Endothelial cell of umbilical vein (primary cell): ENCODE data around the gene IFNG. TPM values are rescaled to one million over a fixed set of nuclear protein-coding genes. Genes with fewer than 3 reads are reported as not detected.

ENCODE experiments used
- BruUV-seq: library from RNA; stranded (reverse); fragments of 400-500 nt; replicated peaks from 2 replicates; lab custom pipeline; 2021; lab: Mats Ljungman, UMichigan
- CTCF ChIA-PET: fragments of 300-600, 350-600 bp; sonication (Branson Sonifier 250); formaldehyde crosslinking; loops from one replicate; lab custom pipeline; 2021; ENCODE audit warnings: antibody characterized with exemption, inconsistent platforms; lab: Charles Lee
- POLR2A ChIA-PET: fragments of 300-600, 350-600 bp; sonication (Branson Sonifier 250); formaldehyde crosslinking; loops from one replicate; lab custom pipeline; 2021; ENCODE audit warnings: antibody characterized with exemption, inconsistent platforms; lab: Charles Lee
- DNase-seq: peaks from one replicate; pipeline ENCODE4 v3.0.0-alpha.2; 2011; ENCODE audit warnings: low read depth, low spot score
- FAIRE-seq: peaks from 2 replicates; lab custom pipeline; 2011; peaks lifted over from hg19 to GRCh38; lab: Jason Lieb, UNC
- H2AFZ ChIP-seq: 2 replicates; pipeline ENCODE4 v1.6.0; 2012; ENCODE audit warnings: low read depth, low read length, control low read depth, inconsistent platforms
- H3K27ac ChIP-seq: 2 replicates; pipeline ENCODE4 v1.5.1; 2011; ENCODE audit warnings: low read depth, mild to moderate bottlenecking, control low read depth, low read length, moderate library complexity; ENCODE audit not compliant: insufficient read depth
- H3K27me3 ChIP-seq, 2 experiments: 2 replicates each; pipeline versions ENCODE4 v1.6.0 to v1.6.1; 2011; ENCODE audit warnings: low read length in 2 of 2, mixed read lengths in 1 of 2; ENCODE audit not compliant: control insufficient read depth in 2 of 2, insufficient read depth in 2 of 2
- H3K36me3 ChIP-seq, 2 experiments: 2 replicates in 1 of 2; 3 replicates in 1 of 2; pipeline ENCODE4 v1.5.1; 2011; ENCODE audit warnings: low read length in 2 of 2, mild to moderate bottlenecking in 1 of 2, moderate library complexity in 1 of 2; ENCODE audit not compliant: control insufficient read depth in 2 of 2, insufficient read depth in 2 of 2; ENCODE audit errors: extremely low read depth in 1 of 2
- H3K4me1 ChIP-seq: 3 replicates; pipeline ENCODE4 v1.5.1; 2011; ENCODE audit warnings: mild to moderate bottlenecking, low read length; ENCODE audit not compliant: control insufficient read depth, insufficient read depth; ENCODE audit errors: extremely low read depth
- H3K4me2 ChIP-seq: 2 replicates; pipeline ENCODE4 v1.6.1; 2011; ENCODE audit warnings: low read length, control low read depth, mixed read lengths; ENCODE audit not compliant: insufficient read depth
- H3K4me3 ChIP-seq, 3 experiments: fragments of 200-600 bp in 1 of 3; sonication (generic), shearing (Covaris generic) in 1 of 3; replicated peaks in 1 of 3; 2 replicates each; pipeline ENCODE4 v1.5.1; 2011 to 2016; ENCODE audit warnings: control low read depth in 3 of 3, low read length in 3 of 3, mild to moderate bottlenecking in 2 of 3, inconsistent platforms in 1 of 3, low read depth in 1 of 3, moderate library complexity in 1 of 3; ENCODE audit not compliant: insufficient read depth in 1 of 3
- H3K79me2 ChIP-seq: 2 replicates; pipeline ENCODE4 v1.6.0; 2012; ENCODE audit warnings: low read length, inconsistent platforms; ENCODE audit not compliant: control insufficient read depth, insufficient read depth
- H3K9ac ChIP-seq: replicated peaks from 2 replicates; pipeline ENCODE3; 2011; ENCODE audit warnings: low read length, control low read depth; ENCODE audit not compliant: insufficient read depth; ENCODE audit errors: extremely low read depth
- H3K9me1 ChIP-seq: replicated peaks from 3 replicates; pipeline ENCODE4 v1.6.0; 2011; ENCODE audit warnings: mild to moderate bottlenecking, low read length; ENCODE audit not compliant: control insufficient read depth, insufficient read depth; ENCODE audit errors: extremely low read depth
- H3K9me3 ChIP-seq: replicated peaks from 2 replicates; pipeline ENCODE4 v1.5.1; 2012; ENCODE audit warnings: low read length, inconsistent platforms; ENCODE audit not compliant: control insufficient read depth, insufficient read depth
- H4K20me1 ChIP-seq: replicated peaks from 2 replicates; pipeline ENCODE3; 2011; ENCODE audit warnings: mild to moderate bottlenecking, low read length; ENCODE audit not compliant: control insufficient read depth, insufficient read depth; ENCODE audit errors: extremely low read depth
- EZH2 ChIP-seq: IDR thresholded peaks from 2 replicates; pipeline ENCODE4 v1.6.1; 2012; ENCODE audit warnings: borderline replicate concordance, low read depth, mild to moderate bottlenecking, moderate library complexity, low read length, inconsistent platforms; ENCODE audit not compliant: severe bottlenecking
- FOS ChIP-seq: IDR thresholded peaks from 2 replicates; pipeline ENCODE4 v1.6.1; 2011; ENCODE audit warnings: mild to moderate bottlenecking, low read length, moderate library complexity, borderline replicate concordance; ENCODE audit not compliant: insufficient read depth
- GATA2 ChIP-seq: IDR thresholded peaks from 2 replicates; pipeline ENCODE4 v1.7.0; 2011; ENCODE audit warnings: low read depth, mild to moderate bottlenecking, moderate library complexity, mixed read lengths, low read length; ENCODE audit not compliant: insufficient read length, insufficient read depth
- JUN ChIP-seq: IDR thresholded peaks from 2 replicates; pipeline ENCODE4 v1.6.1; 2011; ENCODE audit warnings: borderline replicate concordance, low read depth; ENCODE audit not compliant: insufficient read length, insufficient read depth
- MYC ChIP-seq: IDR thresholded peaks from one replicate; pipeline ENCODE4 v1.6.1; 2011; ENCODE audit warnings: mild to moderate bottlenecking, low read depth, low read length
- POLR2A ChIP-seq: IDR thresholded peaks from 2 replicates; pipeline ENCODE4 v1.6.1; 2012; ENCODE audit warnings: low read depth, mild to moderate bottlenecking, control low read depth, low read length
- POLR2AphosphoS5 ChIP-seq: IDR thresholded peaks from 2 replicates; pipeline ENCODE4 v1.6.1; 2012; ENCODE audit warnings: low read depth, mild to moderate bottlenecking, control low read depth, low read length, moderate library complexity; ENCODE audit not compliant: insufficient read depth
- dilution Hi-C: fragments of 300-500 bp; cut with MboI; formaldehyde crosslinking; loops from one replicate; pipeline ENCODE4 v1.15.0; 2019; ENCODE audit warnings: low sequenced_read_pairs; ENCODE audit not compliant: extremely low pct_ligation_motif_present
- intact Hi-C: fragments of 100-400 bp; cut with micrococcal nuclease; formaldehyde crosslinking; loops from one replicate; pipeline ENCODE4 v1.10.0; 2022
- polyA plus RNA-seq, 4 experiments: library from polyadenylated mRNA; depleted of rRNA in 3 of 4; stranded (reverse) in 3 of 4; unstranded in 1 of 4; fragments of >200 nt; gene quantifications; 2 replicates each; pipeline versions ENCODE4 v1.2.1 to v1.2.3, GENCODE V29; 2011 to 2012; ENCODE audit warnings: missing spikeins in 1 of 4
- total RNA-seq: library from RNA; stranded (reverse); gene quantifications from 2 replicates; pipeline ENCODE4 v1.2.3, GENCODE V29; 2021
- TF ChIP-seq, protein P1 (sequence below), 2 donors: IDR thresholded peaks; 1 replicate in 1 of 2; 2 replicates in 1 of 2; pipeline ENCODE4 v1.5.1; 2011; ENCODE audit warnings: low read length in 2 of 2, mild to moderate bottlenecking in 2 of 2, moderate library complexity in 2 of 2, control low read depth in 1 of 2, inconsistent platforms in 1 of 2, low read depth in 1 of 2; ENCODE audit not compliant: insufficient read depth in 1 of 2; ENCODE audit errors: extremely low read depth in 1 of 2
- TF ChIP-seq, protein P2 (sequence below): IDR thresholded peaks from 2 replicates; pipeline ENCODE4 v1.6.1; 2011; ENCODE audit not compliant: insufficient read depth, insufficient read length

IFNG gene
- total and polyA plus RNA-seq, 2 donors (not counting 3 experiments of a cell fraction or from before 2014, with no cell fraction given), result not detected

DNA sequence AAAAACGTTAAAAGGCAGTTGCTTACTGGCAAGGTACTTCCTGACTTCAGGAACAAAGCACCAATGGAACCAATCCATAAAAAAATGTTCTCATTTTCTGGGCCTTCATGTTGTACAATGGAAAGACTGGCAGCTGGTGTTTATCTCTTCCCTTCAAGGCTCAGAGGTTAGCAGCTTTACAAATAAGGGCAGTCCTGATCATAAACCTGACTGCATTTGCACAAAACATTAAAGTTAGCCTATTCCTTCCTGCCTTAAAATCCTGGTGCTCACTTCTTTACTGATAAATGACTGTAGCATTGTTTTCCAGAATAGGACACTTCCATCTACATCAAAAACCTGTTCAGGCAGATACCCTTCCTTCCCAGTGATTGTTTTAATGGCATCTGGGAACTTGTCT is 46.9 kb upstream of the IFNG start:
- ChIA-PET POLR2A (no interaction called here), CTCF (no interaction called here)
- no peak overlapping the region for H3K27ac ChIP-seq
- TF ChIP-seq EZH2 (no peak), FOS (no peak), MYC (no peak), GATA2 (no peak), JUN (no peak), POLR2A (no peak), POLR2AphosphoS5 (no peak)
- TF ChIP-seq, protein P1, sequence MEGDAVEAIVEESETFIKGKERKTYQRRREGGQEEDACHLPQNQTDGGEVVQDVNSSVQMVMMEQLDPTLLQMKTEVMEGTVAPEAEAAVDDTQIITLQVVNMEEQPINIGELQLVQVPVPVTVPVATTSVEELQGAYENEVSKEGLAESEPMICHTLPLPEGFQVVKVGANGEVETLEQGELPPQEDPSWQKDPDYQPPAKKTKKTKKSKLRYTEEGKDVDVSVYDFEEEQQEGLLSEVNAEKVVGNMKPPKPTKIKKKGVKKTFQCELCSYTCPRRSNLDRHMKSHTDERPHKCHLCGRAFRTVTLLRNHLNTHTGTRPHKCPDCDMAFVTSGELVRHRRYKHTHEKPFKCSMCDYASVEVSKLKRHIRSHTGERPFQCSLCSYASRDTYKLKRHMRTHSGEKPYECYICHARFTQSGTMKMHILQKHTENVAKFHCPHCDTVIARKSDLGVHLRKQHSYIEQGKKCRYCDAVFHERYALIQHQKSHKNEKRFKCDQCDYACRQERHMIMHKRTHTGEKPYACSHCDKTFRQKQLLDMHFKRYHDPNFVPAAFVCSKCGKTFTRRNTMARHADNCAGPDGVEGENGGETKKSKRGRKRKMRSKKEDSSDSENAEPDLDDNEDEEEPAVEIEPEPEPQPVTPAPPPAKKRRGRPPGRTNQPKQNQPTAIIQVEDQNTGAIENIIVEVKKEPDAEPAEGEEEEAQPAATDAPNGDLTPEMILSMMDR (IDR thresholded peaks at IDR 0.05; ENCODE audit: extremely low read depth in 1 of 2, insufficient read depth in 1 of 2, low read depth in 1 of 2, low read length in 2 of 2), result no peak
- TF ChIP-seq, protein P2, sequence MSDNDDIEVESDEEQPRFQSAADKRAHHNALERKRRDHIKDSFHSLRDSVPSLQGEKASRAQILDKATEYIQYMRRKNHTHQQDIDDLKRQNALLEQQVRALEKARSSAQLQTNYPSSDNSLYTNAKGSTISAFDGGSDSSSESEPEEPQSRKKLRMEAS, result no peak
- H3K36me3 ChIP-seq, result no peaks in the 10 kb centered on the region
- no peaks in the 10 kb centered on the region for H3K9me3 ChIP-seq
- no peaks in the 10 kb centered on the region for H3K79me2 ChIP-seq
- no peak overlapping the region for H2AFZ ChIP-seq
- peaks cover 7 to 9% of the 10 kb centered on the region in 2 experiments for H3K27me3 ChIP-seq
- BruUV-seq, result no TSS peak
- no peak overlapping the region for H3K4me2 ChIP-seq
- FAIRE-seq (no peak), DNase-seq (peak; percentile 72)
- dilution Hi-C loops, result no loop called here
- no peak overlapping the region for H3K9ac ChIP-seq
- no peaks in the 10 kb centered on the region for H4K20me1 ChIP-seq
- intact Hi-C loops, result no loop called here
- H3K4me1 ChIP-seq, result no peaks in the 10 kb centered on the region
- no peak overlapping the region for H3K4me3 ChIP-seq
- H3K9me1 ChIP-seq, result no peaks in the 10 kb centered on the region
